HEK293 (cell line): Measurements from ENCODE around the gene AVEN.

Source experiments
- CTCF ChIA-PET: fragments of 350-600 bp; formaldehyde crosslinking; extraction: SDS; loops from one replicate; lab custom pipeline; 2021; ENCODE audit warnings: antibody characterized with exemption; lab: Yijun Ruan, JAX
- POLR2A ChIA-PET: fragments of 300-600 bp; formaldehyde crosslinking; extraction: SDS; loops from one replicate; lab custom pipeline; 2020; ENCODE audit warnings: antibody characterized with exemption, inconsistent platforms; lab: Yijun Ruan, JAX
- H3K27ac ChIP-seq: fragments of 200-500 bp; sonication (Bioruptor generic); 2 replicates; pipeline ENCODE4 v1.5.1; 2014; ENCODE audit warnings: low read depth, low read length, control low read depth, inconsistent platforms; ENCODE audit errors: extremely low read depth
- H3K36me3 ChIP-seq, 2 experiments: fragments of 200-500 bp in 1 of 2; sonication (Bioruptor generic) in 1 of 2; 1 replicate in 1 of 2; 2 replicates in 1 of 2; pipeline ENCODE4 v1.5.1; 2014 to 2017; ENCODE audit warnings: inconsistent platforms in 2 of 2, low read length in 2 of 2; ENCODE audit not compliant: control insufficient read depth in 2 of 2, insufficient read depth in 1 of 2
- H3K4me1 ChIP-seq: fragments of 200-500 bp; sonication (Bioruptor generic); 2 replicates; pipeline ENCODE4 v1.5.1; 2014; ENCODE audit warnings: mild to moderate bottlenecking, low read length, inconsistent platforms; ENCODE audit not compliant: control insufficient read depth, insufficient read depth
- H3K4me3 ChIP-seq: 2 replicates; pipeline ENCODE4 v1.5.1; 2011; ENCODE audit warnings: low read depth, mild to moderate bottlenecking, control low read depth, low read length, moderate library complexity
- H3K9me3 ChIP-seq: fragments of 200-500 bp; sonication (Bioruptor generic); 2 replicates; pipeline ENCODE4 v1.5.1; 2014; ENCODE audit warnings: low read depth, low read length, inconsistent platforms; ENCODE audit not compliant: control insufficient read depth, insufficient read depth
- BCL11B ChIP-seq: fragments of 450-650 bp; formaldehyde crosslinking; IDR thresholded peaks from 2 replicates; pipeline ENCODE4 v1.5.1; 2016; ENCODE audit warnings: low read depth, missing biosample characterization, missing genetic modification characterization
- EGR2 ChIP-seq: fragments of 450-650 bp; formaldehyde crosslinking; IDR thresholded peaks from 2 replicates; pipeline ENCODE4 v1.5.1; 2016; ENCODE audit warnings: low read depth, missing biosample characterization, missing genetic modification characterization
- GLIS2 ChIP-seq: fragments of 450-650 bp; formaldehyde crosslinking; IDR thresholded peaks from 2 replicates; pipeline ENCODE4 v1.5.1; 2016; ENCODE audit warnings: missing biosample characterization, missing genetic modification characterization
- MEIS1 ChIP-seq: sonication (generic); formaldehyde crosslinking; IDR thresholded peaks from 2 replicates; pipeline ENCODE4 v1.8.1; 2022; ENCODE audit warnings: missing genetic modification reagents, mild to moderate bottlenecking, borderline replicate concordance
- ZFHX2 ChIP-seq: fragments of 450-650 bp; formaldehyde crosslinking; conservative IDR thresholded peaks from 2 replicates; pipeline ENCODE4 v1.5.1; 2016; ENCODE audit warnings: missing biosample characterization, missing genetic modification characterization
- ZNF10 ChIP-seq: fragments of 450-650 bp; formaldehyde crosslinking; IDR thresholded peaks from 2 replicates; pipeline ENCODE4 v1.5.1; 2017; ENCODE audit warnings: missing biosample characterization, missing genetic modification characterization
- ZNF112 ChIP-seq: fragments of 450-650 bp; formaldehyde crosslinking; IDR thresholded peaks from 2 replicates; pipeline ENCODE4 v1.5.0; 2017; ENCODE audit warnings: missing biosample characterization, missing genetic modification characterization
- ZNF157 ChIP-seq: fragments of 450-650 bp; formaldehyde crosslinking; IDR thresholded peaks from 2 replicates; pipeline ENCODE4 v1.5.1; 2016; ENCODE audit warnings: missing biosample characterization, missing genetic modification characterization
- ZNF184 ChIP-seq: fragments of 450-650 bp; IDR thresholded peaks from 2 replicates; pipeline ENCODE4 v1.5.1; 2018; ENCODE audit warnings: missing biosample characterization, mild to moderate bottlenecking, missing genetic modification characterization
- ZNF2 ChIP-seq: fragments of 450-650 bp; formaldehyde crosslinking; IDR thresholded peaks from 2 replicates; pipeline ENCODE4 v1.5.1; 2016; ENCODE audit warnings: missing biosample characterization, missing genetic modification characterization
- ZNF202 ChIP-seq: fragments of 450-650 bp; formaldehyde crosslinking; IDR thresholded peaks from 2 replicates; pipeline ENCODE4 v1.5.1; 2016; ENCODE audit warnings: missing biosample characterization, missing genetic modification characterization, borderline replicate concordance
- ZNF223 ChIP-seq: fragments of 450-650 bp; formaldehyde crosslinking; IDR thresholded peaks from 2 replicates; pipeline ENCODE4 v1.5.1; 2016; ENCODE audit warnings: missing biosample characterization, missing genetic modification characterization
- ZNF354C ChIP-seq: fragments of 450-650 bp; formaldehyde crosslinking; IDR thresholded peaks from 2 replicates; pipeline ENCODE4 v1.5.1; 2016; ENCODE audit warnings: missing biosample characterization, missing genetic modification characterization, low read depth, borderline replicate concordance
- ZNF433 ChIP-seq: fragments of 450-650 bp; formaldehyde crosslinking; IDR thresholded peaks from 2 replicates; pipeline ENCODE4 v1.5.1; 2016; ENCODE audit warnings: missing biosample characterization, missing genetic modification characterization, low read depth
- ZNF473 ChIP-seq: fragments of 450-650 bp; formaldehyde crosslinking; IDR thresholded peaks from 2 replicates; pipeline ENCODE4 v1.5.1; 2017; ENCODE audit warnings: missing biosample characterization, missing genetic modification characterization
- ZNF626 ChIP-seq: fragments of 450-650 bp; sonication (Bioruptor Pico); formaldehyde crosslinking; IDR thresholded peaks from 2 replicates; pipeline ENCODE4 v1.5.1; 2018; ENCODE audit warnings: missing biosample characterization, missing genetic modification characterization, inconsistent platforms
- ZNF707 ChIP-seq: fragments of 450-650 bp; formaldehyde crosslinking; IDR thresholded peaks from 2 replicates; pipeline ENCODE4 v1.5.1; 2016; ENCODE audit warnings: missing biosample characterization, missing genetic modification characterization
- ZNF785 ChIP-seq: fragments of 450-650 bp; formaldehyde crosslinking; IDR thresholded peaks from 2 replicates; pipeline ENCODE4 v1.5.1; 2016; ENCODE audit warnings: missing biosample characterization, missing genetic modification characterization
- ZNF792 ChIP-seq: fragments of 450-650 bp; formaldehyde crosslinking; IDR thresholded peaks from 2 replicates; pipeline ENCODE4 v1.5.1; 2016; ENCODE audit warnings: missing biosample characterization, missing genetic modification characterization
- ZNF843 ChIP-seq: fragments of 450-650 bp; formaldehyde crosslinking; IDR thresholded peaks from 2 replicates; pipeline ENCODE4 v1.5.1; 2016; ENCODE audit warnings: missing biosample characterization, missing genetic modification characterization
- ZSCAN16 ChIP-seq: fragments of 450-650 bp; formaldehyde crosslinking; IDR thresholded peaks from 2 replicates; pipeline ENCODE4 v1.5.1; 2016; ENCODE audit warnings: missing biosample characterization, missing genetic modification characterization
- ZXDB ChIP-seq: fragments of 450-650 bp; formaldehyde crosslinking; IDR thresholded peaks from 2 replicates; pipeline ENCODE4 v1.5.1; 2016; ENCODE audit warnings: missing biosample characterization, missing genetic modification characterization
- TF ChIP-seq, protein P1 (sequence below): fragments of 450-650 bp; formaldehyde crosslinking; IDR thresholded peaks from 2 replicates; pipeline ENCODE4 v1.5.1; 2017; ENCODE audit warnings: missing biosample characterization, missing genetic modification characterization
- TF ChIP-seq, protein P2 (sequence below): fragments of 450-650 bp; formaldehyde crosslinking; IDR thresholded peaks from 2 replicates; pipeline ENCODE4 v1.5.1; 2016; ENCODE audit warnings: missing biosample characterization, missing genetic modification characterization, low read depth
- TF ChIP-seq, protein P3 (sequence below): fragments of 450-650 bp; formaldehyde crosslinking; IDR thresholded peaks from 2 replicates; pipeline ENCODE4 v1.5.1; 2016; ENCODE audit warnings: missing biosample characterization, missing genetic modification characterization
- TF ChIP-seq, protein P4 (sequence below): fragments of 450-650 bp; formaldehyde crosslinking; IDR thresholded peaks from 2 replicates; pipeline ENCODE4 v1.5.1; 2017; ENCODE audit warnings: missing biosample characterization, missing genetic modification characterization

AVEN gene

DNA sequence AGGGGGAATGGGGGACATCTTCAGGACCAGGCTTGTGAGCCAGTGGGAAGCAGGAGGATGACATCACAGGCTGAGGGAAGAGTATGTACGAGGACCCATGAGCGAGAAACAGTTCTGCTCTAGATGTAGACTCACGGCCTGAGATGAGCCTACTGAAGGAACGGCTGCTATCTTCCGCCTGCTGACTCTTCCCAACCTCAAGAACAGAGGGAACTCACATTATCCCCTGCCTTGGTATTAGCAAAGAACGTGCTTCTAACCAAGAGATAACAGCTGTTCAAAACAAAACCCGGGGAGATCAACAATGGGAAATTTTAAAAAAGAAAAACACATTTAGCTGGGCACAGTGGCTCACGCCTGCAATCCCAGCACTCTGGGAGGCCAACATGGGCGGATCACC lies 25.3 kb downstream of the AVEN start:
- no peak for TF ChIP-seq ZNF157 (tag by site-specific recombination)
- TF ChIP-seq MEIS1 (CRISPR knock-in tag) = no peak
- no peak for TF ChIP-seq ZFHX2 (tag by site-specific recombination)
- TF ChIP-seq ZNF707 = no peak
- TF ChIP-seq, protein P1, sequence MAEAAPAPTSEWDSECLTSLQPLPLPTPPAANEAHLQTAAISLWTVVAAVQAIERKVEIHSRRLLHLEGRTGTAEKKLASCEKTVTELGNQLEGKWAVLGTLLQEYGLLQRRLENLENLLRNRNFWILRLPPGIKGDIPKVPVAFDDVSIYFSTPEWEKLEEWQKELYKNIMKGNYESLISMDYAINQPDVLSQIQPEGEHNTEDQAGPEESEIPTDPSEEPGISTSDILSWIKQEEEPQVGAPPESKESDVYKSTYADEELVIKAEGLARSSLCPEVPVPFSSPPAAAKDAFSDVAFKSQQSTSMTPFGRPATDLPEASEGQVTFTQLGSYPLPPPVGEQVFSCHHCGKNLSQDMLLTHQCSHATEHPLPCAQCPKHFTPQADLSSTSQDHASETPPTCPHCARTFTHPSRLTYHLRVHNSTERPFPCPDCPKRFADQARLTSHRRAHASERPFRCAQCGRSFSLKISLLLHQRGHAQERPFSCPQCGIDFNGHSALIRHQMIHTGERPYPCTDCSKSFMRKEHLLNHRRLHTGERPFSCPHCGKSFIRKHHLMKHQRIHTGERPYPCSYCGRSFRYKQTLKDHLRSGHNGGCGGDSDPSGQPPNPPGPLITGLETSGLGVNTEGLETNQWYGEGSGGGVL (tag by site-specific recombination) = no peak
- no peak for TF ChIP-seq ZNF473 (tag by site-specific recombination)
- TF ChIP-seq ZSCAN16 (tag by site-specific recombination) = no peak
- TF ChIP-seq ZNF223 (tag by site-specific recombination) = no peak
- no peak for TF ChIP-seq ZNF112 (tag by site-specific recombination)
- no peak for TF ChIP-seq ZNF2 (tag by site-specific recombination)
- TF ChIP-seq, protein P2, sequence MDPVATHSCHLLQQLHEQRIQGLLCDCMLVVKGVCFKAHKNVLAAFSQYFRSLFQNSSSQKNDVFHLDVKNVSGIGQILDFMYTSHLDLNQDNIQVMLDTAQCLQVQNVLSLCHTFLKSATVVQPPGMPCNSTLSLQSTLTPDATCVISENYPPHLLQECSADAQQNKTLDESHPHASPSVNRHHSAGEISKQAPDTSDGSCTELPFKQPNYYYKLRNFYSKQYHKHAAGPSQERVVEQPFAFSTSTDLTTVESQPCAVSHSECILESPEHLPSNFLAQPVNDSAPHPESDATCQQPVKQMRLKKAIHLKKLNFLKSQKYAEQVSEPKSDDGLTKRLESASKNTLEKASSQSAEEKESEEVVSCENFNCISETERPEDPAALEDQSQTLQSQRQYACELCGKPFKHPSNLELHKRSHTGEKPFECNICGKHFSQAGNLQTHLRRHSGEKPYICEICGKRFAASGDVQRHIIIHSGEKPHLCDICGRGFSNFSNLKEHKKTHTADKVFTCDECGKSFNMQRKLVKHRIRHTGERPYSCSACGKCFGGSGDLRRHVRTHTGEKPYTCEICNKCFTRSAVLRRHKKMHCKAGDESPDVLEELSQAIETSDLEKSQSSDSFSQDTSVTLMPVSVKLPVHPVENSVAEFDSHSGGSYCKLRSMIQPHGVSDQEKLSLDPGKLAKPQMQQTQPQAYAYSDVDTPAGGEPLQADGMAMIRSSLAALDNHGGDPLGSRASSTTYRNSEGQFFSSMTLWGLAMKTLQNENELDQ (tag by site-specific recombination) = no peak
- no peak for TF ChIP-seq ZNF843
- TF ChIP-seq ZNF433 (tag by site-specific recombination) = no peak
- no peak for TF ChIP-seq ZXDB (tag by site-specific recombination)
- no peak for TF ChIP-seq ZNF10 (tag by site-specific recombination)
- no peak for TF ChIP-seq GLIS2 (tag by site-specific recombination)
- no peak overlapping the region for H3K27ac ChIP-seq
- no peaks in the 10 kb centered on the region for H3K4me1 ChIP-seq
- H3K9me3 ChIP-seq = no peaks in the 10 kb centered on the region
- ChIA-PET POLR2A (no interaction called here), CTCF (no interaction called here)
- no peaks in the 10 kb centered on the region for H3K36me3 ChIP-seq
- H3K4me3 ChIP-seq = no peak overlapping the region

DNA sequence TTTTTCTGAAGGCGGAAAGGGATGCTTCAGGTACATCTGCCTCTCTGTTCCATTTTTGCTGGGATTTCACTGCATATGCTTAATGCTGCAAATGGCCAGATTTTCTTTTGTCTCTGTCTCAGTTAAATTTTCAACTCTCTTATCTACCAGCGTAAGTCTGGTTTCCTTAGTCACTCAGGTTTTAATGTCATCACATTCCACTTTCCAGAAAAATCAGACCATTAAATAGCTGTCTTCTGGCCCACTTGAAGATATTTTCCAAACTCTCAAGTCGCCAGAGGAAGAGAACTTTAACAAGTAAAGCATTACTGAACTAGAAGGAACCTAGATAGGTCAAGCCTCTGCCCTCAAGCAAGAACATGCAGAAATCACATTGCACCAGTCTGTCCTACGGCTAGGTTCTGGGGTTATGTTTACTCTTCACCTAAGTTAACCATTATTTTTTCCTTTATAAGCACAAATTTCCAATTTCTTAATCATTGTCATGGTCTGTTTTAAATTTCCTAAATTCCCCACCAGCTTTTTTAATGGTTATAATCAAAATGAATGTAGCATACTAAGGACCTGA lies 26.5 kb downstream of the AVEN start:
- POLR2A ChIA-PET = no interaction called here
- no peak overlapping the region for H3K4me3 ChIP-seq
- no peaks in the 10 kb centered on the region for H3K4me1 ChIP-seq
- TF ChIP-seq ZNF792 (no peak), ZNF354C (tag by site-specific recombination) (no peak), ZNF626 (tag by site-specific recombination) (no peak), ZNF785 (tag by site-specific recombination) (no peak), ZNF184 (tag by site-specific recombination) (no peak), GLIS2 (tag by site-specific recombination) (no peak), EGR2 (tag by site-specific recombination) (no peak), ZNF202 (no peak), BCL11B (no peak)
- TF ChIP-seq, protein P3, sequence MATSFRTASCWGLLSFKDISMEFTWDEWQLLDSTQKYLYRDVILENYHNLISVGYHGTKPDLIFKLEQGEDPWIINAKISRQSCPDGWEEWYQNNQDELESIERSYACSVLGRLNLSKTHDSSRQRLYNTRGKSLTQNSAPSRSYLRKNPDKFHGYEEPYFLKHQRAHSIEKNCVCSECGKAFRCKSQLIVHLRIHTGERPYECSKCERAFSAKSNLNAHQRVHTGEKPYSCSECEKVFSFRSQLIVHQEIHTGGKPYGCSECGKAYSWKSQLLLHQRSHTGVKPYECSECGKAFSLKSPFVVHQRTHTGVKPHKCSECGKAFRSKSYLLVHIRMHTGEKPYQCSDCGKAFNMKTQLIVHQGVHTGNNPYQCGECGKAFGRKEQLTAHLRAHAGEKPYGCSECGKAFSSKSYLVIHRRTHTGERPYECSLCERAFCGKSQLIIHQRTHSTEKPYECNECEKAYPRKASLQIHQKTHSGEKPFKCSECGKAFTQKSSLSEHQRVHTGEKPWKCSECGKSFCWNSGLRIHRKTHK (tag by site-specific recombination) = no peak
- TF ChIP-seq, protein P4, sequence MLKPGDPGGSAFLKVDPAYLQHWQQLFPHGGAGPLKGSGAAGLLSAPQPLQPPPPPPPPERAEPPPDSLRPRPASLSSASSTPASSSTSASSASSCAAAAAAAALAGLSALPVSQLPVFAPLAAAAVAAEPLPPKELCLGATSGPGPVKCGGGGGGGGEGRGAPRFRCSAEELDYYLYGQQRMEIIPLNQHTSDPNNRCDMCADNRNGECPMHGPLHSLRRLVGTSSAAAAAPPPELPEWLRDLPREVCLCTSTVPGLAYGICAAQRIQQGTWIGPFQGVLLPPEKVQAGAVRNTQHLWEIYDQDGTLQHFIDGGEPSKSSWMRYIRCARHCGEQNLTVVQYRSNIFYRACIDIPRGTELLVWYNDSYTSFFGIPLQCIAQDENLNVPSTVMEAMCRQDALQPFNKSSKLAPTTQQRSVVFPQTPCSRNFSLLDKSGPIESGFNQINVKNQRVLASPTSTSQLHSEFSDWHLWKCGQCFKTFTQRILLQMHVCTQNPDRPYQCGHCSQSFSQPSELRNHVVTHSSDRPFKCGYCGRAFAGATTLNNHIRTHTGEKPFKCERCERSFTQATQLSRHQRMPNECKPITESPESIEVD = no peak
- TF ChIP-seq, all 188 proteins: peak for 0
- CTCF ChIA-PET = no interaction called here
- H3K9me3 ChIP-seq = no peaks in the 10 kb centered on the region
- H3K27ac ChIP-seq = no peak overlapping the region
- no peaks in the 10 kb centered on the region for H3K36me3 ChIP-seq
